HG03045 (cell line): Measurements from ENCODE around the gene NEURL1B.

Experiments used
- ATAC-seq: cut with Tn5 transposase; IDR thresholded peaks from one replicate; pipeline ENCODE4 v1.9.1; 2021; ENCODE audit warnings: mild to moderate bottlenecking, moderate library complexity; ENCODE audit not compliant: unreplicated experiment

Gene NEURL1B

DNA sequence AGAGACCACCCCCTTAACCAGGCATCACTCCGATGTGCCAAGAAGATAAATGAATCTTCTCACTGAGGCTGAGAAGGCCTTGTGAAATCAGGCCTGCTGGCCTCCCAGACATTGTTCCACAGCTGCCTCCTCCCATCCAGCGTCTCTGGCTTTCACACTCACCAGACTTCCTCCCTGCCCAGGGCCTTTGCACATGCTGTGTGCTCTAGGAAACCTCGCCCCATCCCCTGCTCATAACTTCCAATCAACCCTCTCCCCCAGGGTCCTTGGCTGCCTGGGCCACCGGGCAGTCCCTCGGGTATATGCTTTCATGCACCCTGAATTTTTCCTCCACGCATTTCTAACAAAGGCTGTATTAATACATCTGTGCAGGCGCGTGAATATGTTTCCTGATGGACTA is 71.5 kb downstream of the NEURL1B start:
- ATAC-seq = no peak

- no peak for ATAC-seq
These were observed 72.2 kb downstream of the NEURL1B start for GRCh38 chr5:172713113-172713808.

GRCh38 chr5:172713809-172714490 is 72.9 kb downstream of the NEURL1B start:
- ATAC-seq = no peak

GRCh38 chr5:172714491-172715420 is 73.7 kb downstream of the NEURL1B start:
- ATAC-seq = peak; percentile 66

DNA sequence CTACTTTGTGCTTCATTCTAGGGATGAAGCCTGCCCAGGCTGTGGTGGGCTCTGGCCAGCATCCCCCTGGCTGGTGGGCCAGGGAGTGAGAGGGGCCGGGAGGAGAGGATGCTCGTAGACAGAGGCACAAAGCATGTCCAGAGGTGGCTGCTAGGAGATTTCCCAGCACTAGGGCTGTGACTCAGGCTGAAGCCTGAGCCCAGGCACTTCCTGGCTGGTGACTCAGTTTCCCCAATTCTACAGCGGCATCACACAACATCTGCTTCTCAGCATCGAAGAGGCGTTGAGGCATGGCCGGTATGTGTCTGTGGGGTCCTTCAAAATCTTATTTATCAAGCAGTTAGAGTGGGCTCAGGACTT is 74.3 kb downstream of the NEURL1B start:
- no peak for ATAC-seq

DNA sequence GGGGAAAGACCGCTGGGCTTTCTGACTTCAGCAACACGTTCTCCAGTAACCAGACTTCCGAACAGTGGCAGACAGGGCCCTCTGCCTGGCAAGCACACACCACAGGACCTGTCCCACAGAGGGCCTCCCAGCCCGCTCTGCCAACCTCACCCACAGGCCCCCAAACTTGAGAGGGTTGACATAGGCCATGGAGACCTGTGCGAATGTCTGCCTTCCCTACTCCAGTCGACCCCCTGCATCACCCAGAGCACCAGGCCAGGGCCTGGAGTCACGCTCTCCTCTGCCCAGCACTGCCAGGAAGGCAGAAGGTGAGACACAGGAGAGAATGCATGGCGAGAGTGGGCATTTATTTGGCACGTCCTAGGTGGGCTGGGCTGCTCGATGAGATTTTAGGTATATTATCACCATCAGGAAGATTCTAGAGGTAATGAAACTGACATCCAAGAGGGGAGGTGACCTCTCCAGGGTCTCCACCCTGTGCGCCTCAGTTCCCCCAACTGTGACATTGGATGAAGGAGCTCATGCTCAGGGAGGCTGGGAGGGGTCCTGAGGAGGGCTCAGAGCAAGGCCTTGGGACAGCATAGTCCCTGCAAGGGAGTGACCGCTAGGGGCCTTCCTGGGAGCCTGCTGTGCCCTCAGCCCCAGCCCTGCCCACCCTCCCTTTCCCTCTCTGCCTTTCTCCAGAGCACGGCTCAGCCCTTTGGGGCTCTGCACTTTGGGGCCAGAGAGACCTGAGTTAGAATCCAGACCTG is 75.0 kb downstream of the NEURL1B start:
- no peak for ATAC-seq

GRCh38 chr5:172716796-172717313 is 75.8 kb downstream of the NEURL1B start:
- ATAC-seq = no peak

DNA sequence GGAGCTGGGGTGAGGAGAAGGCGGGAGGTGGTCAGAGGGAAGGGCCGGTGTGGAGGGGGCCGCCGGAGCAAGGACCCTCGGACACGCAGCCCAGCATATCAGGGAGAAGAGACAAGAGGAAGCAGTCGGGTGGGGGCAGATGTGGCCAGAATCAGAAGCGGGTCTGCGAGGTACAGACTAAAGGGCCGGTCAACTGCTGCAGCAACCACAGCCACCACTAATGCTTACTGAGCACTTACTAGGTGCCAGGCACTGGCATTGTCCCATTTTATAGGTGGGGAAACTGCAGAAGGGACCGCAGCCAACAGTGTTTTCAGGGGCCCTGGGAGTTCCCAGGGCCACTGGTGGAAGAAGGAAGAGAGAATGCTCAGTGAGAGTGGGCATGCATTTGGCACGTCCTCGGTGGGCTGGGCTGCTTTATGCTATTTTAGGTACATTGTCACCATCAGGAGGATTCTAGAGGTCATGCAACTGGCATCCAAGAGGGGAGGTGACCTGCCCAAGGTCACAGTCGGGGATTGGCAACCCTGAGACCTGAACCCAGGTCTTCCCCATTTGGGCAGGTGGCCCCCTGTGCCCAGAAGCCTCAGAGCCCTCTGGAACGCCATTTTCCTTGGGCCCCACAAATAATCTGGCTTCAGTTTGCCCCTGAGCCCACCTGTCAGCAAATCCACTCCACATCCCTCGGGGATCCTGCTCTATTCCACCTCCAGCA is 76.6 kb downstream of the NEURL1B start:
- ATAC-seq = no peak

DNA sequence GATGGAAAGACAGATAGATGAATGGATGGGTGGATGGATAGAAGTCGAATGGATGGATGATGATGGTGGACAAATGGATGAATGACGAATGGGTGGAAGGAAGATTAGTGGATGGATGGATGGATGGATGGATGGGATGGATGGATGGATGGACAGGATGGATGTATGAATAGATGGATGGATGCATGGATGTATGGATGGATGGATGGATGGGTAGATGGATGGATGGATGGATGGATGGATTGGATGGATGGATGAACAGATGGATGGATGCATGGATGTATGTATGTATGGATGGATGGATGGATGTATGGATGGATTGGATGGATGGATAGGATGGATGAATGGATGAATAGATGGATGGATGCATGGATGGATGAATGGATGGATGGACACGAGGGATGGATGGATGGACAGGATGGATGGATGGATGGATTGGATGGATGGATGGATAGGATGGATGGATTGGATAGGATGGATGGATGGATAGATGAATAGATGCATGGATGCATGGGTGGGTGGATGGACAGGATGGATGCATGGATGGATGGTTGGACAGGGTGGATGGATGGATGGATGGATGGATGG is 77.6 kb downstream of the NEURL1B start:
- ATAC-seq = no peak

DNA sequence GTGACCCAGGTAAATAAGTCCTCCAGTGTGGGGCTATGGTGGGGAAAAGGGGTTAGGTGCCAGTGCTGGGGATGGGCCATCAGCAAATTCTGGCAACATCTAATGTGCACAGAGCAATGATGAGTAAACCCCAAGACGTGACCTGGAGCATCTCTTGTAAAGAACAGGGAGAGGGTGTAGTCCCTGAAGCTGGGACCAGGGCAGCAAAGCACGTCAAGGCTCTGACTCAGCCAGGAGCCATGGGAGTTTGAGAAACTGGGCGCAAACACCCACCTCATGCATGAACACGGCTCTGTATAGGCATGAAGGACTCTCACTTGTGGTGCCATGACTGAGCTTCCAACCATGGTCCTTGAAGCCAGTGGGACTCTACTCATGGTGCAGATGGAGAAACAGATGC is 78.1 kb downstream of the NEURL1B start:
- no peak for ATAC-seq

DNA sequence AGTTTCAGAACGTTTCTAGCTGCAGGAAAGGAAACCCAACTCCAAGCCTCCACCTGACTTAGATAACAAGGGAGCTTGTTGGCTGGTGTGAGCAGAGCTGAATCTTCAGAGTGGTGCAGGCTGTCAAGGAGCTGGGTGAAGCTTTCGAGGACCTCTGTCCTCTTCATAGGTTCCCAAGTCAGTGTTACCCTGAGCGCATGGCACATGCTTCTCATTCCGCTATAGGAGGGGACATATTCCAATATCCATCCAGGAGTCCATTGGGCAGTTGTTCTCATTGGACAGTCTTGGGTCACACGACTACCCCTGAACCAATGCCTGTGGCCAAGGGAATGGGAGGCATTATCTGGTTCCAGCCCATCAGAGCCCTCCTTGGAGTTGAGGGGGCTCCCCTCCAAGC is 79.6 kb downstream of the NEURL1B start:
- no peak for ATAC-seq

- no peak for ATAC-seq
These were observed 80.6 kb downstream of the NEURL1B start for GRCh38 chr5:172721455-172722326.

- ATAC-seq = no peak
These were observed 81.3 kb downstream of the NEURL1B start for GRCh38 chr5:172722327-172722815.

DNA sequence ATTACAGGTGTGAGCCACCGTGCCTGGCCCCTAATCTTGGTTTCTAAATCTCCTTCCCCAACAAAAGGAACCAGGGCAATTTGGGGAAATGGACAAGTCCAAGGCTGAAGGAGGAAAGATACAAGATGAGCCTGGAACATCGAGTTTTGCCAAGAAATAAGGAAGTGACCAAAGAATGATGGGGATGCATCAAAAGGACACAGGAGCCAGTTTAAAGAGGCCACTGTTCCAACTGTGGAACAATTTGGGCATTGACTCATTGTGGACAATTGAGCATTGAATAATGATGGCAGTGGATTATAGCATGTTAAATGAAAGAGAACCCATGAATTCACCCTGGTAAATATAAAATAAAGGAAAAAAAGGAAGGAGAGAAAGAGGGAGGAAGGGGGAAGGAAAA is 82.4 kb downstream of the NEURL1B start:
- ATAC-seq = no peak

GRCh38 chr5:172724242-172725183 is 83.5 kb downstream of the NEURL1B start:
- no peak for ATAC-seq

DNA sequence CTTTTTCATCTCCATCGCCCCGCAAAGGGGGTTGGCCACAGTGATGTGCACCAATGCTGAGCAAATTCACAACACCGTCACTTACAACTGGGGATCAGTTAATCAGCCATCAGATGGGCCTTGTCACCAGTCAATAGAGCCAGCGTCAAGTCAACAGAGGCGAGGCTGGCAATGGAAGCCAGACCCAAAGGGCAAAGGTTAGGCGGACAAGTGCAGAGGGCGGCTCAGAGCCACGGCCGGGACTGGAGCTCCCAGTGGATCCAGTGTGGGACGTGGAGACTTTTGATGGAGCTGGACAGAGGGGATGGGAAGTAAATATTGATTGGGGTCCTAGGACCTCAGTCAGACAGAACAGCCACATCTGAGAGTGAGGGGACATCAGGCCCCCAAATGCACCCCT is 84.2 kb downstream of the NEURL1B start:
- ATAC-seq = no peak

DNA sequence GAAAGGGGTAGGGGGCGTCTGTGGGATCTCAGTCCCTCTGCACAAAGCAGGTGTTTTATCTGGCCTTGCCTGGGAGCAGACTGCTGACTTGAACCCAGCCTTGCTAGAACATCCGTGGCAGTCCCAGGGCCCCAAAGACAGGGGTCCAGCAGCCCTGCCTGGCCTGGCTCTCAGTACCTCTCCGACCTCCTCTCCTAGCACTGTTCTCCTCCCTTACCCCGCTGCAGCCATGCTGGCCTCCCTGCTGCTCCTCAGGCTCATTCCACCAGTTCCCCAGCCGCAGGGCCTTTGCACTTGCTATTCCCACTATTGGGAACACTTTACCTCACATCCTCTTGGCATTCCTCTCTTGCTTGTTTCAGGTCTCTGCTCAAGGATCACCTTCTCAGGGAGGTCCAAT is 84.7 kb downstream of the NEURL1B start:
- no peak for ATAC-seq
